Gastrocnemius medialis (tissue), 4 donors: Measurements from ENCODE around the gene KRT80. TPM values are rescaled to one million over a fixed set of nuclear protein-coding genes. Genes with fewer than 3 reads are reported as not detected.

Experiments used
- ATAC-seq, 2 donors: fragments of 150-250 bp; one replicate each; pipeline ENCODE4 v1.9.1; 2016
- DNase-seq, 2 donors: peaks; one replicate each; pipeline ENCODE4 v3.0.0-alpha.2; 2019
- H3K27ac ChIP-seq, 4 donors: fragments of 200-600 bp; sonication (generic); 1 replicate in 1 of 4; 2 replicates in 3 of 4; pipeline ENCODE4 v1.5.1; 2016 to 2018; ENCODE audit warnings: mild to moderate bottlenecking in 2 of 4, moderate library complexity in 1 of 4
- H3K27me3 ChIP-seq, 3 donors: fragments of 200-600 bp; sonication (generic) in 2 of 3; 1 replicate in 1 of 3; 2 replicates in 2 of 3; pipeline versions ENCODE4 v1.5.1 to v1.6.0; 2016 to 2019; ENCODE audit warnings: mild to moderate bottlenecking in 1 of 3, moderate library complexity in 1 of 3
- H3K36me3 ChIP-seq, 2 donors: fragments of 200-600 bp; sonication (generic) in 1 of 2; one replicate each; pipeline ENCODE4 v1.5.1; 2017 to 2018
- H3K4me1 ChIP-seq, 2 donors: fragments of 200-600 bp; sonication (generic) in 1 of 2; one replicate each; pipeline ENCODE4 v1.5.1; 2016 to 2017; ENCODE audit warnings: mild to moderate bottlenecking in 2 of 2
- H3K4me3 ChIP-seq, 4 donors: fragments of 200-600 bp; sonication (generic) in 3 of 4; 1 replicate in 1 of 4; 2 replicates in 3 of 4; pipeline ENCODE4 v1.5.1; 2016 to 2019; ENCODE audit warnings: mild to moderate bottlenecking in 2 of 4
- H3K9me3 ChIP-seq, 3 donors: fragments of 200-600 bp; sonication (generic) in 2 of 3; 1 replicate in 1 of 3; 2 replicates in 2 of 3; pipeline ENCODE4 v1.5.1; 2016 to 2019
- POLR2A ChIP-seq, 2 donors: fragments of 450-650 bp; IDR thresholded peaks; one replicate each; pipeline ENCODE4 v1.6.1; 2017; ENCODE audit warnings: antibody characterized with exemption in 2 of 2, mild to moderate bottlenecking in 2 of 2, moderate library complexity in 2 of 2
- in situ Hi-C, 4 donors: fragments of 200-750 bp; cut with MboI; loops; one replicate each; pipeline versions ENCODE4 v1.15.0 to v1.8.0; 2017; ENCODE audit warnings: low sequenced_read_pairs in 4 of 4
- intact Hi-C: fragments of 100-400 bp; cut with DNase I; formaldehyde crosslinking; loops from one replicate; pipeline ENCODE4 v1.15.1; 2023; ENCODE audit warnings: low total_unique reads
- total RNA-seq, 4 donors: library from RNA; depleted of rRNA; stranded (reverse); fragments of >200 nt; gene quantifications; one replicate each; pipeline versions ENCODE4 v1.1.0 to v1.2.3, GENCODE V29; 2016
- TF ChIP-seq, protein P1 (sequence below), 5 experiments: fragments of 450-650 bp in 3 of 5; fragments of 200-600 bp in 2 of 5; sonication (generic) in 2 of 5; IDR thresholded peaks in 4 of 5; conservative IDR thresholded peaks in 1 of 5; 1 replicate in 4 of 5; 2 replicates in 1 of 5; pipeline ENCODE4 v1.5.1; 2016 to 2019; ENCODE audit warnings: antibody characterized with exemption in 5 of 5, mild to moderate bottlenecking in 3 of 5, moderate library complexity in 3 of 5

Gene KRT80
- total RNA-seq, 4 donors from 2014 or later = 0.13 to 0.26 TPM; not detected in 2

DNA sequence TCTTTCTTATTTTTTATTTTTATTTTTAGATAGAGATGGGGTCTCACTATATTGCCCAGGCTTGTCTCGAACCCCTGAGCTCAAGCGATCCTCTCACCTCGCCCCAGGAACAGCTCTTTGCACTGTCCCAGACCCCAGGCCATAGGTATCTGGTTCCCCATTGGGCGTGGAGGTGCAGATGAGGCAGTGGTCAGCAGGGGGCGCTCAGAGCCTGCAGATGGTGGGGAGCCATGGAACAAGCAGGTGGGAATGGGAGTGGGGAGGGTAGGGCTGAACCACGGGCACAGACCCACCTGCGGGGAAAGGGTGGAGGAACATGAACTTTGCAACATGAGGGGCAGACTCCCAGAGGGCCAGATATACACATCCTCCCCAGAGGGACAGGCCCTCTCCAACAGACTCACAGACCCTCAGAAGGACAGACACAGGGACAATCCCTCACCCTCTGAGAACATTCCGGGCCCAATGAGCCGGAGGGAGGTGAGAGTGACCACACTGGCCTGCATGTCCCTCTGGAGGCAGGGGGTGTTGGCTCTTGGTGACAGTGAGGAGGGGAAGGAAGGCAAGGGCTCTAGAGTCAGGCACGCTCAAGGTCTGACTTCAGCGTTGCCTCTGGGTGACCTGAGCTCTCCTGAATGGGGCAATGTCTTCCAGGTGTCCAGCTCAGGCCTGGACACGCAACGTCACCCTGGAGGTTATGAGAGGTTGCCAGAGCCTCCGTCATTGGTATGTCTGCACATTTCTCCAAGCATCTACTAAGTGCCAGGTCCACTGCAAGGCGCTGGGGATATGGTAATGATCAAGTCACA is 34.9 kb downstream of the KRT80 start:
- in situ Hi-C loops = loop anchor here (5.0 to 10.0 kb wide), 5 partner anchors 120 to 728 kb away; no protein-coding TSS in a partner anchor

DNA sequence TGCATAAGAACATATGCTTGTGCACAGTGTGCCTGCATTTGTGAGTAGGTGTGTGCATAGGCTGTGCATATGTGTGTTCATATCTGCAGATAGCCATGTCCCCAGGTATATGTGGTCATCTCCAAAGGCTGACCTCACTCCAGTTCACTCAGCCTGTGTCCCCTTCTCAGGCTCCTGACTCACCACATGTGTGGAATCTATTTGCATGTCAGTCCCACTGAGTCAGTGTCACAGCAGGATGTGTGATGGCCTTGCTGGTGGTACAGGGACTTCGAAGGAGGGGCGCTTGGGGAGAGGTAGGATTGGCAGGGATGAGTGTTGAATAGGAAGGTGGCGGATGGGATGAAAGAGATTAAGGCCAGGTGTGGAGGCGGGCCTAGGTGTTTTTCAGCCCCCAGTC is 35.5 kb downstream of the KRT80 start:
- ATAC-seq = no peak
- DNase-seq = no peak
- intact Hi-C loops (loop anchor here (1.0 to 5.0 kb wide), 4 partner anchors 56 to 826 kb away; no protein-coding TSS in a partner anchor), in situ Hi-C loops (loop anchor here (5.0 to 10.0 kb wide), 5 partner anchors 121 to 728 kb away; no protein-coding TSS in a partner anchor)
- Histone ChIP-seq H3K27me3 (no peaks in the 10 kb centered on the region), H3K4me1 (peaks cover 0 to 6% of the 10 kb centered on the region in 2 donors), H3K36me3 (no peaks in the 10 kb centered on the region), H3K27ac (no peak overlapping the region), H3K4me3 (no peak overlapping the region), H3K9me3 (no peaks in the 10 kb centered on the region)
- TF ChIP-seq, protein P1, sequence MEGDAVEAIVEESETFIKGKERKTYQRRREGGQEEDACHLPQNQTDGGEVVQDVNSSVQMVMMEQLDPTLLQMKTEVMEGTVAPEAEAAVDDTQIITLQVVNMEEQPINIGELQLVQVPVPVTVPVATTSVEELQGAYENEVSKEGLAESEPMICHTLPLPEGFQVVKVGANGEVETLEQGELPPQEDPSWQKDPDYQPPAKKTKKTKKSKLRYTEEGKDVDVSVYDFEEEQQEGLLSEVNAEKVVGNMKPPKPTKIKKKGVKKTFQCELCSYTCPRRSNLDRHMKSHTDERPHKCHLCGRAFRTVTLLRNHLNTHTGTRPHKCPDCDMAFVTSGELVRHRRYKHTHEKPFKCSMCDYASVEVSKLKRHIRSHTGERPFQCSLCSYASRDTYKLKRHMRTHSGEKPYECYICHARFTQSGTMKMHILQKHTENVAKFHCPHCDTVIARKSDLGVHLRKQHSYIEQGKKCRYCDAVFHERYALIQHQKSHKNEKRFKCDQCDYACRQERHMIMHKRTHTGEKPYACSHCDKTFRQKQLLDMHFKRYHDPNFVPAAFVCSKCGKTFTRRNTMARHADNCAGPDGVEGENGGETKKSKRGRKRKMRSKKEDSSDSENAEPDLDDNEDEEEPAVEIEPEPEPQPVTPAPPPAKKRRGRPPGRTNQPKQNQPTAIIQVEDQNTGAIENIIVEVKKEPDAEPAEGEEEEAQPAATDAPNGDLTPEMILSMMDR (IDR thresholded peaks at IDR 0.05 in 4 of 5, conservative IDR thresholded peaks at IDR 0.05 in 1 of 5) = no peak
- TF ChIP-seq POLR2A (IDR thresholded peaks at IDR 0.05) = no peak

More for the DNA sequence above, 34.9 kb downstream of the KRT80 start:
- intact Hi-C loops = loop anchor here (1.0 to 5.0 kb wide), 4 partner anchors 56 to 825 kb away; no protein-coding TSS in a partner anchor
- Histone ChIP-seq H3K27ac (no peak overlapping the region), H3K36me3 (no peaks in the 10 kb centered on the region), H3K4me1 (peaks cover 0 to 3% of the 10 kb centered on the region in 2 donors), H3K4me3 (no peak overlapping the region), H3K27me3 (no peaks in the 10 kb centered on the region), H3K9me3 (no peaks in the 10 kb centered on the region)
- ATAC-seq (peak; percentile 69 to 74), DNase-seq (peak; percentile 55 to 67)
- TF ChIP-seq POLR2A (IDR thresholded peaks at IDR 0.05) = no peak
- TF ChIP-seq, protein P1 (IDR thresholded peaks at IDR 0.05 in 4 of 5, conservative IDR thresholded peaks at IDR 0.05 in 1 of 5) = peak; percentile 90 to 95 (median 93)

DNA sequence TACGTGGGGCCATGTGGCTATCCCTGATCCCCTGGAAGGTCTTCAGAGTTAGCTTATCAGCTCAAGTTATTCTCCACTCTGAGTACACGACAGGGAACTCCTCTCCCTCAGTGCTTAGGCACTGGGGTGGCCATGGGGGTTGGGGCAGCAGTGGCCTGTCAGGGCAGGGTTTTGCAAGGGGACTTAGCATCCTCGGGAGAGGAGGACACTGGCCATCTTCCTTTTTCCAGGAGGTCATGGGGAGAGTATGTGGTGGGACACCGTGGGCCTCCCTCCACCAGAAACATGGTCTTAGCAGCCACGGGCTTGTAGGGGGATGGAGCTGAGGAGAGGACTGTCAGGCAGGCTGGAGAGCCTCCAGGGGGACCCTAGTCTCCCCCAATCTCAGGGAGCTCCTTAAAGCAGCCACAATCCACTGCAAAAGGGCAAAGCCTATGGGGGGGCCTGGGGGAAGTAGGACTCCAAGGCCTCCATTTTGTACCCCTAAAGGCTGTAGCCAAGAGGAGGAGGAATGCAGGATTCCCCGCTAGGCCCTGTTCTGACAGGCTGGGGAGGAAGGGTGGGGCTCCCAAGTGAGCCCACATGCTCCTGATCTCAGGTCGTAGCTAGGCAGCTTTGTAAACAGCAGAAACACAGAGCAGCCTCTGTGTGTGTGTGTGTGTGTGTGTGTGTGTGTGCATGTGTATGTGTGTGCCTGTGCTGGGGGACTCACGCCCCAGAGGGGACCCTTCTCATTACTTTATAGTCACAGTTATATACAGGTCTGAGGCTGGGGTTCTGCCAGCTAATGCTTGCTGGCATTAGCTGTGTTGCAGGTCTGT is 36.6 kb downstream of the KRT80 start:
- no peak for DNase-seq
- in situ Hi-C loops = loop anchor here (5.0 to 10.0 kb wide), 5 partner anchors 122 to 730 kb away; no protein-coding TSS in a partner anchor

DNA sequence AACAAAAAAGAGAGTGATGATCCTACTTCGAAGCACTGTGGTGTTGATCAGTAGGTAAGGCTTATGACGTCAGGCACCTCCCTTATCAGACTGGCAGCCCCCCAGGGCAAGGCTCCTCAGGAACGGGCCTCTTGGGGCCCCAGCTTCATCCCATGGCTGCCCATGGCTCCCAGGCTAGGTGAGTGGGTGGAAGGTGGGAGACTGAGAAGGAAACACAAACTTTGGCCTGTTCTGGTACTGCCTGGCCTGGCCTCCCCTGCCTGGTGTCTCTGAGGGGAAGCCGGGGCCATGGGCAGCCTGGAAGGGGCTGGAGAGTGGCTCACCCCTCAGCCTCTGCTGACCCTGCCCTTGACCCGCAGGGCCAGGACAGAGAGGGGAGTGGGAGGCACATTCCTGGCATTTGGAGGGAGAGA is 38.9 kb downstream of the KRT80 start:
- Histone ChIP-seq H3K4me1 (peaks cover 8 to 10% of the 10 kb centered on the region in 2 donors), H3K4me3 (no peak overlapping the region), H3K27me3 (no peaks in the 10 kb centered on the region), H3K36me3 (no peaks in the 10 kb centered on the region), H3K27ac (peak overlapping the region in 2 of 4 donors; percentile 24 to 40), H3K9me3 (no peaks in the 10 kb centered on the region)
- TF ChIP-seq POLR2A (IDR thresholded peaks at IDR 0.05) = no peak
- TF ChIP-seq, protein P1 (IDR thresholded peaks at IDR 0.05 in 4 of 5, conservative IDR thresholded peaks at IDR 0.05 in 1 of 5) = no peak
- ATAC-seq (no peak), DNase-seq (no peak)
- in situ Hi-C loops = loop anchor here in 1 of 4 donors (10.0 kb wide), 1 partner anchor 732 kb away; no protein-coding TSS in a partner anchor
- intact Hi-C loops = loop anchor here (1.0 kb wide), 1 partner anchor 174 kb away; no protein-coding TSS in a partner anchor

More for the DNA sequence above, 36.6 kb downstream of the KRT80 start:
- no peak for TF ChIP-seq POLR2A (IDR thresholded peaks at IDR 0.05)
- TF ChIP-seq, protein P1 (IDR thresholded peaks at IDR 0.05 in 4 of 5, conservative IDR thresholded peaks at IDR 0.05 in 1 of 5) = no peak
- Histone ChIP-seq H3K27me3 (no peaks in the 10 kb centered on the region), H3K4me1 (peaks cover 0 to 6% of the 10 kb centered on the region in 2 donors), H3K4me3 (no peak overlapping the region), H3K27ac (no peak overlapping the region), H3K9me3 (no peaks in the 10 kb centered on the region), H3K36me3 (no peaks in the 10 kb centered on the region)
- intact Hi-C loops = loop anchor here (5.0 kb wide), 1 partner anchor 827 kb away; no protein-coding TSS in a partner anchor
- no peak for ATAC-seq
